Stimulated activated CD4-positive, alpha-beta T cell treated with anti-CD3 and anti-CD28 coated beads, TNF-alpha, amount 100 ng/mL, for 1 hour (primary cell): ENCODE results near the gene GCKR.
"Not testable (repeated sequence)": the region's sequence is repeated elsewhere in the genome, so short reads cannot be mapped to it uniquely, and the experiment has no call there.

ENCODE experiments used
- DNase-seq, 3 donors: peaks; one replicate each; pipeline ENCODE4 v3.0.0-alpha.2; 2020; ENCODE audit warnings: low read depth in 3 of 3, low spot score in 1 of 3

GCKR gene

GRCh38 chr2:27509326-27509725, 12.7 kb downstream of the GCKR start:
- no peak for DNase-seq

GRCh38 chr2:27518113-27518781, 21.6 kb downstream of the GCKR start:
- no peak for DNase-seq

GRCh38 chr2:27518782-27519113, 22.1 kb downstream of the GCKR start:
- no peak for DNase-seq

- DNase-seq: no peak
These were observed 23.7 kb downstream of the GCKR start for GRCh38 chr2:27520316-27520715.

GRCh38 chr2:27522400-27522945, 25.8 kb downstream of the GCKR start:
- DNase-seq: no peak

- no peak for DNase-seq
These were observed 30.5 kb downstream of the GCKR start for GRCh38 chr2:27527182-27527581.

GRCh38 chr2:27531983-27532382, 35.3 kb downstream of the GCKR start:
- DNase-seq: no peak

GRCh38 chr2:27537287-27537686, 40.6 kb downstream of the GCKR start:
- no peak for DNase-seq

GRCh38 chr2:27538839-27539450, 42.3 kb downstream of the GCKR start:
- not testable (repeated sequence) for DNase-seq

GRCh38 chr2:27539649-27540048, 43.0 kb downstream of the GCKR start:
- DNase-seq: not testable (repeated sequence)

GRCh38 chr2:27544143-27544821, 47.6 kb downstream of the GCKR start:
- DNase-seq: no peak

GRCh38 chr2:27545348-27546141, 48.9 kb downstream of the GCKR start:
- DNase-seq: no peak

GRCh38 chr2:27549303-27549702, 52.7 kb downstream of the GCKR start:
- no peak for DNase-seq

- no peak for DNase-seq
These were observed 54.9 kb downstream of the GCKR start for GRCh38 chr2:27551514-27551913.

- no peak for DNase-seq
These were observed 56.3 kb downstream of the GCKR start for GRCh38 chr2:27552941-27553340.

- DNase-seq: not testable (repeated sequence)
These were observed 57.8 kb downstream of the GCKR start for GRCh38 chr2:27554451-27554850.

GRCh38 chr2:27559228-27559627, 62.6 kb downstream of the GCKR start:
- no peak for DNase-seq

GRCh38 chr2:27561060-27561459, 64.4 kb downstream of the GCKR start:
- no peak for DNase-seq

- no peak for DNase-seq
These were observed 70.0 kb downstream of the GCKR start for GRCh38 chr2:27566628-27567027.

- DNase-seq: no peak
These were observed 72.8 kb downstream of the GCKR start for GRCh38 chr2:27569398-27569797.

GRCh38 chr2:27571197-27571596, 74.6 kb downstream of the GCKR start:
- DNase-seq: no peak

- DNase-seq: no peak
These were observed 75.0 kb downstream of the GCKR start for GRCh38 chr2:27571681-27572080.
